ENCODE results near the gene COL1A2.

Gene COL1A2

DNA sequence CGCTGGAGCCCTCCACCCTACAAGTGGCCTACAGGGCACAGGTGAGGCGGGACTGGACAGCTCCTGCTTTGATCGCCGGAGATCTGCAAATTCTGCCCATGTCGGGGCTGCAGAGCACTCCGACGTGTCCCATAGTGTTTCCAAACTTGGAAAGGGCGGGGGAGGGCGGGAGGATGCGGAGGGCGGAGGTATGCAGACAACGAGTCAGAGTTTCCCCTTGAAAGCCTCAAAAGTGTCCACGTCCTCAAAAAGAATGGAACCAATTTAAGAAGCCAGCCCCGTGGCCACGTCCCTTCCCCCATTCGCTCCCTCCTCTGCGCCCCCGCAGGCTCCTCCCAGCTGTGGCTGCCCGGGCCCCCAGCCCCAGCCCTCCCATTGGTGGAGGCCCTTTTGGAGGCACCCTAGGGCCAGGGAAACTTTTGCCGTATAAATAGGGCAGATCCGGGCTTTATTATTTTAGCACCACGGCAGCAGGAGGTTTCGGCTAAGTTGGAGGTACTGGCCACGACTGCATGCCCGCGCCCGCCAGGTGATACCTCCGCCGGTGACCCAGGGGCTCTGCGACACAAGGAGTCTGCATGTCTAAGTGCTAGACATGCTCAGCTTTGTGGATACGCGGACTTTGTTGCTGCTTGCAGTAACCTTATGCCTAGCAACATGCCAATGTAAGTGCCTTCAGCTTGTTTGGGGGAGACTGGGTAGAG lies at the start of gene COL1A2:
Gene COL1A2, plus strand, starts transcription at position 459 of the 704 bp plus-strand sequence. Its CDS starts 137 bp downstream, at position 596.
- DNase-seq: no peak

- no peak for DNase-seq
These were observed 48.8 kb upstream of the COL1A2 start for GRCh38 chr7:94345907-94346306.

DNA sequence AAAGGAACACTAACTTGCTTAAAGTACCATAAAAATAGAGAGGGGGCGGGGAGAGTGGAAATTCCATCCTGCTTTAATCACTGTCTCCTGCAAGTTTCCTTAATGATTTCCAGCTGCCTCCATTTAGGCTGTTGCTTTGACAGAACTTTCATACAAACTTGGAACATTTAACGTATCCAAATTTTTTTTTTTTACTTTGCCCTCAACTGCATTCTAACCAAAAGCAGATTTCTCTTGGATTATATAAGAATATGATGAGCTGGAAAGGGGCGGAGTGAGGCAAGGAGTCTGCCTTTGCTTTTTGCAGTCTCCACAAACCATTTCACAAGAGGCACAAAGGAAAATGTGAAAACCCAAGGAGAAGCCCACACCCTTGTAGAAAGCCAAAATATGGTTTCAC lies 46.6 kb upstream of the COL1A2 start:
- no peak for DNase-seq

DNA sequence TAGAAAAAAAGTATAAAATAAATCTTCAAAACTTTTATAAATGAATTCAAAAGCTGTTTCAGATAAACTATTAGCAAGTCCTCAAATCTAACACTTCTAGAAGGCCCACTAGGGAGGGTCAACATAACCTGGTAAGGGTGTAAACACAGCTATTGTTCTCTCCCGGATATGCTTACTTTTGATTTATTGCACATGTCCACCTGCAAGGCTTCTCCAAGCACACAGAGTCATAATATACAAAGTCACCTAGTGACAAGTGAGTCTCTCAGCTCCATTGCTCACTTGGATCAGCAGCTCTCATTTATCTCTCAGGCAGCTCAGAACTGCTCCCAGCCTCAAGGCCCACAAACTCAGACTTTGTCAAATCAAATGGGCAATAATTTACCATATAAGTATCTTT lies 44.0 kb upstream of the COL1A2 start:
- DNase-seq: no peak

- DNase-seq: no peak
These were observed 43.0 kb upstream of the COL1A2 start for GRCh38 chr7:94351703-94352102.

- DNase-seq: no peak
These were observed 41.8 kb upstream of the COL1A2 start for GRCh38 chr7:94352887-94353286.

GRCh38 chr7:94354953-94355352 lies 39.7 kb upstream of the COL1A2 start:
- no peak for DNase-seq

DNA sequence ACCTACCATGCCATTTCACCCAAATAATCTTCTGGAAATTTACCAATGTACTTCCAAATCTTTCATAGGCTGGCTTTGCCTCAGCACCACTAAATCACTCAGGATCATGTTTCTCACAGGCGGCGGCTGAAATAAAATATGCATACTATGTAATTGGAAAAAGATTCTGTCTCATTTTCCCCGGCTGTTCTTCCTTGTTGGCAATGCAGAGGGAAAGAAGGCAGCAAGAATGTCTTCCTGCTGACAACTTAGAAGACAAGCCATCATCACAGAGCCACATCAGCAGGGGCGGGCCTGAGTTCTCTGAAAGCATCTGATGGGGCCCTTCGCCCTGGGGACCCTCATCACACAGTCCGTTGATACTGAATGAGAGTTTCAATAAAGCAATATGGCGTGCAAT lies 39.2 kb upstream of the COL1A2 start:
- DNase-seq: no peak

- DNase-seq: no peak
These were observed 37.6 kb upstream of the COL1A2 start for GRCh38 chr7:94357076-94357475.

DNA sequence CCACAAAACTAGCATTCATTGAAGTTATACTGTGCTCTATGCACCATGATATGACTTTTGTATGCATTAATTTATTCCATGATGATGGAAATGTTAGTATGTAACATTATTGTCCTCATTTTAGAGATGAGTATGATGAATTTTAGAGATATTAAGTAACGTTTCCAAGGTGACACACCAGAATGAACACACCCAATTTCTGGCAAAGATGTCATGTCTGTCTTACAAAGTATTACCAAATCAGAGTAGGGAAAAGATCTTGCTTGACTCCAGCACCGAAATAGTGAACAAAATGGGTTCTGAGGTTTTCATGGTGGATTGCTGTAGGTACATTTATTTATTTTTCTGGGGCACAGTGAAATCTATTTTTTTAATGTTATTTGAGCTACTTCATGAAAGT lies 33.8 kb upstream of the COL1A2 start:
- DNase-seq: no peak

- no peak for DNase-seq
These were observed 32.4 kb upstream of the COL1A2 start for GRCh38 chr7:94362276-94362675.

- no peak for DNase-seq
These were observed 29.9 kb upstream of the COL1A2 start for GRCh38 chr7:94364816-94365215.

DNA sequence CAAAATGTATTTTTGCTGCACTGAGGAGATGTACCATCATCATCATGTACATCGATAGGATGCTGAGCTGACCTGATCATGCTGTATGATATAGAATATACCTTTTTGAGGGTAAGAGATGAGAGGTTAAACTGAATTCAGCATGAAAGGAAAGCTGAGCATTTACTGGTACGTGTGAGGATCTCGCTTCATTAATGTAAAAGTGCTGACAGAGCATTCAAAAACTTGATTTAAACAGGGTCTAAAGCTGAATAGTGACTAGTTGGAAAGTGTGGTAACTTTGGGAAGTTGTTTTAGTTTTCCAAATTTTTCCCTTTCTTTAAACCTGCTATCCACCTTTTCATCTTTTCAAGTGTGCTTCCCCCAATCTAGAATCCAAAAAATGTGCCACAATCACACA lies 28.5 kb upstream of the COL1A2 start:
- no peak for DNase-seq

- no peak for DNase-seq
These were observed 27.9 kb upstream of the COL1A2 start for GRCh38 chr7:94366832-94367231.

DNA sequence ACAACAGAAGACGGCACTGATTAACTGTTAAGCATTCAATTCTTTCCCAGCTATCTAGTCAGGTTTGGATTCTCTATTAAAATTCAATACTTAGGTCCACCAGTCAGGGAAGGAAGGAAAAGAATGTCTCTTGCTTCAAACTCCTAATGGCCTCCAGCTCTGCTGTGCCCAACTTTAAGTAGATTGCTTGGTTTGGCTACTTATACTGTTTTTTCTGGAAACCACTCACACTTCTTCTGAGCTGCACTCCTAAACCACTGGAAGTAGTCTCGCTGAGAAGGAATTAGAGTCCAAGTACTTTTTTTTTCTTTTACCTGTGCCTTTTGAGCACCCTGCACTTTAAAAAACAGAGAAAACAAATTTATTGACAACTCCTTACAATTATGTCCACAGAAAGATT lies 26.7 kb upstream of the COL1A2 start:
- no peak for DNase-seq

- DNase-seq: no peak
These were observed 26.3 kb upstream of the COL1A2 start for GRCh38 chr7:94368371-94368791.

- no peak for DNase-seq
These were observed 20.5 kb upstream of the COL1A2 start for GRCh38 chr7:94374231-94374630.

DNA sequence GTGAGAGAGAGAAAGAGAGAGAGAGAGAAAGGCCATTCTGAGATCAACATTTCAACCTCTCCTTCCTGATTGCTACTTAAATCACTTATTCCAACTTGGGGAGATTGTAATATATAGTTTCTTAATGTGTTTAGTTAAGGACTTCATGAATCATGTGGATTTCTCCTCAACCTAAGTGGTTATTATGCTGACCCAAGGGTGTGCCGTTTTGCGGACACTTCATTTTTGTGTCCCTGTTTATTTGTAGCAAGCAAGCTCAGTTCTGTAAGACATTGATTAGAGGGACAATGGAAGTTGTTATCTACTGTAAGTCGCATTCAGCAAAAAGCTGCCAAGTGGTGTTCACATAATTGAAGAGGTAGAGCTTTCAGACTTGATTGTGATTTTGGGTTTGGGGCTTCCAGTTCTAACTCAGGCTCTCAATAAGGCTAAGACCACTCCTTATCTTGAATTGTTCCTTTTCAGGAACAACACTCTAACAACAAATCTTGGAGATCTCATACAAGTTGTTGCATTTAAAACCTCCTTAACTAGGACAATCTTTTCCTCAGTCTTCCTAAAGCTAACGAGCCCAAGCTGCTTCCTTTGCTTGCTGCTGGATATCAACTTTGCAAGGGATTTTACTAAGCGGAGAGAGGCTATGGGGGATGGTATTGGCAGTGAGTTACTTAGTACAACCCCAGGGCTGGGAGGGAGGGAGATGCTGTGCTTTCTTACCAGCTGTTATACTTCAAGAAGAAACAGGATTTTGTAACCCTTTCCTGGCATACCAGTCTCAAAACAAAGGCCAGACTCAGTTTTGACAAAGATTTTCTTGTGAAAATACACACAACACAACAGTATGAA lies 19.8 kb upstream of the COL1A2 start:
- DNase-seq: no peak

- DNase-seq: no peak
These were observed 19.0 kb upstream of the COL1A2 start for GRCh38 chr7:94375691-94376090.

- no peak for DNase-seq
These were observed 18.4 kb upstream of the COL1A2 start for GRCh38 chr7:94376281-94376680.

DNA sequence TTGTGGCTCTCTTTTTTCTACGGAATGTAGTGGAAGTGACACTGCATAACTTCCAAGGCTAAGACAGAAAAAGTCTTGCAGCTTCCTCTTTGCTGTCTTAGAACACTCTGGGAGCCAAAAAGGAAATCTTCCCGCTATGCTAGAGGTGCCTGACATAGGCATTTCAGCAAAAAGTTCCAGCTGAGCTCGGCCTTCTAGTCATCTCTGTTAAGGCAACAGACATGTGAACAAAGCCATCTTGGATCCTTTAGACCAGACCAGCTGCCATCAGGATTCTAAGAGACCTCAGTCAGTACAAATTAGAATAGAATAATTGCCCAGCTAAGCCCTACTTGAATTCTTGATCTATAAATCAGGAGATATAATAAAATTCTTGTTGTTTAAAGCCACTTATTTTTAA lies 16.3 kb upstream of the COL1A2 start:
- DNase-seq: no peak

- no peak for DNase-seq
These were observed 14.4 kb upstream of the COL1A2 start for GRCh38 chr7:94380264-94380663.

DNA sequence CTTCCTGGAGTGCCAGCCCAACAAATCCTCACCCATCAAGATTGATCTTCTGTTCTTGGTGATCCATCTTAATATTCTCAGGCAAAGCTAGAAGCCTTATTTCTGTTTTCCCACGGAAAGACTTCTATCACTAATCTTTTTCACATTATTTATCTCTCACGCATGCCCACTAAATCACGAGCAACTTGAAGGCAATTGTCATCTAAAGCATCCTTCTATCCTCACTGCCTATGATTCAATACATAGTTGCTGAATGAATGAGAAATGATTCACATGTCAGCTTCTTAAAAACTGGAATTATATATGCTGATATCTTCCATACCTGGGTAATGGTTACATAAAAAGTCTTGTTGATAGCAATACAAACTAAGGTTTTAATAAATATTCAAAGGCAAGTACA lies 12.6 kb upstream of the COL1A2 start:
- no peak for DNase-seq

GRCh38 chr7:94382746-94383145 lies 11.9 kb upstream of the COL1A2 start:
- no peak for DNase-seq
